Naive thymus-derived CD4-positive, alpha-beta T cell (primary cell): ENCODE data around the gene EIPR1. TPM values are rescaled to one million over a fixed set of nuclear protein-coding genes. Genes with fewer than 3 reads are reported as not detected.
A peak's percentile ranks its signal among the peaks of the same experiment; 100 is the strongest.

Source experiments
- ATAC-seq: fragments of 150-1000 bp; cut with Tn5 transposase; 2 replicates; pipeline ENCODE4 v1.10.0; 2021; ENCODE audit warnings: mild to moderate bottlenecking, moderate library complexity
- CTCF ChIA-PET: fragments of 350-600 bp; sonication (Branson Sonifier 250); formaldehyde crosslinking; loops from one replicate; lab custom pipeline; 2021; ENCODE audit warnings: antibody characterized with exemption; lab: Charles Lee
- POLR2A ChIA-PET: fragments of 350-600 bp; sonication (Branson Sonifier 250); formaldehyde crosslinking; loops from one replicate; lab custom pipeline; 2021; ENCODE audit warnings: antibody characterized with exemption, inconsistent platforms; lab: Charles Lee
- DNase-seq, 9 donors: peaks; one replicate each; pipeline versions ENCODE4 v3.0.0 to v3.0.0-alpha.2; 2020 to 2022; ENCODE audit warnings: mixed read lengths in 1 of 9
- H3K27ac ChIP-seq: one replicate; pipeline ENCODE4 v1.7.0; 2013; ENCODE audit warnings: mild to moderate bottlenecking, low read depth, low read length, moderate library complexity
- H3K27me3 ChIP-seq, 2 donors: one replicate each; pipeline ENCODE4 v1.7.0; 2013; ENCODE audit warnings: low read length in 2 of 2, mild to moderate bottlenecking in 2 of 2, moderate library complexity in 2 of 2; ENCODE audit not compliant: control insufficient read depth in 2 of 2, insufficient read depth in 2 of 2
- H3K36me3 ChIP-seq, 3 experiments: 1 replicate in 2 of 3; 2 replicates in 1 of 3; pipeline ENCODE4 v1.7.0; 2013; ENCODE audit warnings: low read length in 3 of 3, mild to moderate bottlenecking in 3 of 3, moderate library complexity in 1 of 3; ENCODE audit not compliant: insufficient read depth in 3 of 3, control insufficient read depth in 2 of 3
- H3K4me1 ChIP-seq, 2 donors: one replicate each; pipeline ENCODE4 v1.7.0; 2013; ENCODE audit warnings: low read length in 2 of 2, mild to moderate bottlenecking in 2 of 2, moderate library complexity in 1 of 2; ENCODE audit not compliant: control insufficient read depth in 2 of 2, insufficient read depth in 2 of 2
- H3K4me3 ChIP-seq: 2 replicates; pipeline ENCODE4 v1.7.0; 2013; ENCODE audit warnings: mild to moderate bottlenecking, low read length
- H3K9me3 ChIP-seq, 3 experiments: 1 replicate in 2 of 3; 2 replicates in 1 of 3; pipeline ENCODE4 v1.7.0; 2013; ENCODE audit warnings: low read length in 3 of 3; ENCODE audit not compliant: control insufficient read depth in 2 of 3
- H3K27ac Mint-ChIP-seq, 9 donors: one replicate each; pipeline ENCODE4 v1.8.0; 2020 to 2022; ENCODE audit warnings: mixed read lengths in 9 of 9, mild to moderate bottlenecking in 8 of 9, moderate library complexity in 5 of 9, inconsistent platforms in 2 of 9
- H3K27me3 Mint-ChIP-seq, 5 donors: one replicate each; pipeline ENCODE4 v1.8.0; 2021 to 2022; ENCODE audit warnings: mixed read lengths in 5 of 5, mild to moderate bottlenecking in 1 of 5
- H3K36me3 Mint-ChIP-seq, 5 donors: one replicate each; pipeline ENCODE4 v1.8.0; 2020 to 2022; ENCODE audit warnings: mixed read lengths in 5 of 5, mild to moderate bottlenecking in 3 of 5, inconsistent platforms in 1 of 5
- H3K4me1 Mint-ChIP-seq, 7 donors: one replicate each; pipeline ENCODE4 v1.8.0; 2020 to 2022; ENCODE audit warnings: mixed read lengths in 7 of 7, mild to moderate bottlenecking in 3 of 7, inconsistent platforms in 1 of 7
- H3K4me3 Mint-ChIP-seq, 10 donors: one replicate each; pipeline ENCODE4 v1.8.0; 2020 to 2022; ENCODE audit warnings: mild to moderate bottlenecking in 10 of 10, mixed read lengths in 10 of 10, moderate library complexity in 6 of 10, inconsistent platforms in 2 of 10
- H3K9me3 Mint-ChIP-seq, 11 donors: one replicate each; pipeline ENCODE4 v1.8.0; 2020 to 2022; ENCODE audit warnings: mixed read lengths in 11 of 11, mild to moderate bottlenecking in 4 of 11, inconsistent platforms in 1 of 11, moderate library complexity in 1 of 11
- intact Hi-C, 2 donors: fragments of 100-400 bp; cut with micrococcal nuclease; formaldehyde crosslinking; loops; one replicate each; pipeline ENCODE4 v1.15.1; 2023
- polyA plus RNA-seq, 2 donors: library from polyadenylated mRNA; unstranded; fragments of 300-500 nt; fragmentation: Illumina TruSeq; gene quantifications; one replicate each; pipeline ENCODE4 v1.2.3, GENCODE V29; 2021
- total RNA-seq, 6 experiments: library from RNA in 5 of 6; stranded (reverse) in 5 of 6; gene quantifications; 1 replicate in 5 of 6; 2 replicates in 1 of 6; pipeline ENCODE4 v1.2.3 and lab custom pipeline; 2021 to 2026

The EIPR1 gene
- total and polyA plus RNA-seq, 7 experiments from 2014 or later, result 24.4 to 46.2 (median 27.3) TPM

DNA sequence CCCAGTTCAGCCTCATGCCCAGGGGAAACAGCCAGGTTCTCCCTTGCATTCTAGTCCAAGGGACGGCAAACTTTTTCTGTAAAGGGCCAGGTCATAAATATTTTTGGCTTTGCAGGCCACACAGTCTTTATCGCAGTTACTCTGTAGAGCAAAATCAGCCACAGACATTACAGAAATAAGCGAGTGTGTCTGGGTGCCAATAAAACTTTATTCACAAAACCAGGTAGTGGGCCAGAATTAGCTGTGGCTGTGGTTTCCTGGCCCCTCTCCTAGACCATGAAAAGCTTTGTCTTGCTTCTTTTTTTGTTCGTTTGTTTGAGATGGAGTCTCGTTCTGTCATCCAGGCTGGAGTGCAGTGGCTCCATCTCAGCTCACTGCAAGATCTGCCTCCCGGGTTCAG, 80.1 kb downstream of the EIPR1 start:
- CTCF ChIA-PET, result interaction anchor here (0.6 kb wide), 1 partner anchor 194 kb away, joined by 3 read pairs; no protein-coding TSS in a partner anchor
- no peak for ATAC-seq
- no peaks in the 10 kb centered on the region for H3K4me1 ChIP-seq

GRCh38 chr2:3296182-3296972, 81.2 kb downstream of the EIPR1 start:
- POLR2A ChIA-PET, result no interaction called here
- H3K36me3 ChIP-seq, result peaks cover 0 to 5% (median 0%) of the 10 kb centered on the region in 3 experiments
- no peaks in the 10 kb centered on the region for H3K9me3 Mint-ChIP-seq
- H3K4me1 ChIP-seq, result no peaks in the 10 kb centered on the region
- ATAC-seq (no peak), DNase-seq (no peak)
- CTCF ChIA-PET, result no interaction called here
- no peak overlapping the region for H3K27ac Mint-ChIP-seq
- H3K4me3 Mint-ChIP-seq, result no peak overlapping the region
- no peaks in the 10 kb centered on the region for H3K9me3 ChIP-seq
- H3K4me1 Mint-ChIP-seq, result peaks cover 0 to 18% (median 4%) of the 10 kb centered on the region in 7 donors
- intact Hi-C loops, result no loop called here
- H3K27ac ChIP-seq, result no peak overlapping the region
- H3K27me3 Mint-ChIP-seq, result no peaks in the 10 kb centered on the region
- no peaks in the 10 kb centered on the region for H3K27me3 ChIP-seq
- H3K36me3 Mint-ChIP-seq, result peaks cover 3 to 26% (median 17%) of the 10 kb centered on the region in 5 donors
- H3K4me3 ChIP-seq, result no peak overlapping the region

More for the DNA sequence above, 80.1 kb downstream of the EIPR1 start:
- H3K9me3 ChIP-seq, result no peaks in the 10 kb centered on the region
- Mint-ChIP-seq H3K36me3 (peaks cover 0 to 28% (median 10%) of the 10 kb centered on the region in 5 donors), H3K4me1 (peaks cover 0 to 10% (median 6%) of the 10 kb centered on the region in 7 donors), H3K27ac (peak overlapping the region in 1 of 9 donors; percentile 54), H3K9me3 (no peaks in the 10 kb centered on the region), H3K4me3 (no peak overlapping the region), H3K27me3 (no peaks in the 10 kb centered on the region)
- H3K27me3 ChIP-seq, result no peaks in the 10 kb centered on the region
- no peak overlapping the region for H3K4me3 ChIP-seq
- no peak for DNase-seq
- H3K36me3 ChIP-seq, result no peaks in the 10 kb centered on the region
- no peak overlapping the region for H3K27ac ChIP-seq
- intact Hi-C loops, result no loop called here
- POLR2A ChIA-PET, result no interaction called here

GRCh38 chr2:3294493-3294892, 83.1 kb downstream of the EIPR1 start:
- Mint-ChIP-seq H3K27ac (no peak overlapping the region), H3K4me1 (peaks cover 0 to 26% (median 4%) of the 10 kb centered on the region in 7 donors), H3K36me3 (peaks cover 3 to 25% (median 12%) of the 10 kb centered on the region in 5 donors), H3K9me3 (no peaks in the 10 kb centered on the region), H3K27me3 (no peaks in the 10 kb centered on the region), H3K4me3 (no peak overlapping the region)
- DNase-seq (no peak), ATAC-seq (no peak)
- Histone ChIP-seq H3K27ac (no peak overlapping the region), H3K4me3 (no peak overlapping the region), H3K36me3 (peaks cover 0 to 5% (median 0%) of the 10 kb centered on the region in 3 experiments), H3K27me3 (no peaks in the 10 kb centered on the region), H3K9me3 (no peaks in the 10 kb centered on the region), H3K4me1 (no peaks in the 10 kb centered on the region)
- POLR2A ChIA-PET, result no interaction called here
- CTCF ChIA-PET, result no interaction called here
- intact Hi-C loops, result no loop called here

- no peaks in the 10 kb centered on the region for H3K27me3 ChIP-seq
- ChIA-PET POLR2A (no interaction called here), CTCF (no interaction called here)
- DNase-seq (no peak), ATAC-seq (no peak)
- H3K4me3 ChIP-seq, result no peak overlapping the region
- Mint-ChIP-seq H3K4me3 (no peak overlapping the region), H3K27ac (no peak overlapping the region), H3K36me3 (peaks cover 3 to 29% (median 10%) of the 10 kb centered on the region in 5 donors), H3K4me1 (peaks cover 0 to 29% (median 6%) of the 10 kb centered on the region in 7 donors), H3K27me3 (no peaks in the 10 kb centered on the region), H3K9me3 (no peaks in the 10 kb centered on the region)
- no peaks in the 10 kb centered on the region for H3K4me1 ChIP-seq
- H3K36me3 ChIP-seq, result peaks cover 0 to 5% (median 0%) of the 10 kb centered on the region in 3 experiments
- intact Hi-C loops, result no loop called here
- no peaks in the 10 kb centered on the region for H3K9me3 ChIP-seq
- H3K27ac ChIP-seq, result no peak overlapping the region
Observed at GRCh38 chr2:3294069-3294468, 83.5 kb downstream of the EIPR1 start.

- Histone ChIP-seq H3K4me1 (no peaks in the 10 kb centered on the region), H3K27ac (no peak overlapping the region), H3K36me3 (peaks cover 0 to 5% (median 0%) of the 10 kb centered on the region in 3 experiments), H3K4me3 (no peak overlapping the region), H3K27me3 (no peaks in the 10 kb centered on the region), H3K9me3 (no peaks in the 10 kb centered on the region)
- no peaks in the 10 kb centered on the region for H3K9me3 Mint-ChIP-seq
- H3K36me3 Mint-ChIP-seq, result peaks cover 0 to 29% (median 12%) of the 10 kb centered on the region in 5 donors
- no peak overlapping the region for H3K4me3 Mint-ChIP-seq
- intact Hi-C loops, result no loop called here
- ATAC-seq (no peak), DNase-seq (no peak)
- peaks cover 0 to 21% (median 4%) of the 10 kb centered on the region in 7 donors for H3K4me1 Mint-ChIP-seq
- no peaks in the 10 kb centered on the region for H3K27me3 Mint-ChIP-seq
- H3K27ac Mint-ChIP-seq, result peak overlapping the region in 1 of 9 donors; percentile 65
- CTCF ChIA-PET, result no interaction called here
- POLR2A ChIA-PET, result no interaction called here
Observed at GRCh38 chr2:3293221-3293620, 84.4 kb downstream of the EIPR1 start.

DNA sequence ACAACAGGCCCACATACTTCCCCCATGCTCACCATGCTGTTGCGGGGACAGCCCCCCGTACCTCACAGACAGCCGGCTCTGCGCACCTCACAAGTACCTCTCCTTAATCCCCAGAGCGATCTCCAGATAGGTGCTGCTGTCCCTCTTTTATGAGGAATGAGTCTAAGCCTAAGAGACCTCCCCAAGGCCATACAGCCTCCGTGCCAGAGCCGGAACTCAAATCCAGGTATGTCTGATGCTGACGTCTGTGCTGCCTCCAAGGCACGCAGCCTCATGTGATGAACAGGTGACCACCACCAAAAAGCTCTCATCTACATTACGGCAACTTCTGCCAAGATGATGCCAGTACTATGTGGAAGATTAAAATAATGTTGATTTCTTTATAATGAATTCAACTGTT, 85.2 kb downstream of the EIPR1 start:
- Mint-ChIP-seq H3K27me3 (no peaks in the 10 kb centered on the region), H3K4me3 (no peak overlapping the region), H3K36me3 (peaks cover 2 to 25% (median 12%) of the 10 kb centered on the region in 5 donors), H3K4me1 (peaks cover 0 to 25% (median 4%) of the 10 kb centered on the region in 7 donors), H3K9me3 (peaks cover 0 to 3% (median 0%) of the 10 kb centered on the region in 11 donors), H3K27ac (peak overlapping the region in 4 of 9 donors; percentile 3 to 70 (median 37))
- ChIA-PET CTCF (no interaction called here), POLR2A (no interaction called here)
- ATAC-seq, result no peak
- Histone ChIP-seq H3K4me1 (no peaks in the 10 kb centered on the region), H3K9me3 (no peaks in the 10 kb centered on the region), H3K27ac (no peak overlapping the region), H3K27me3 (no peaks in the 10 kb centered on the region), H3K36me3 (peaks cover 0 to 5% (median 0%) of the 10 kb centered on the region in 3 experiments), H3K4me3 (no peak overlapping the region)
- no peak for DNase-seq
- intact Hi-C loops, result no loop called here
